GM18526 (cell line): Measurements from ENCODE around the gene SKI.

ENCODE experiments used
- POLR2A ChIP-seq: IDR thresholded peaks from 3 replicates; pipeline ENCODE4 v1.6.1; 2011; ENCODE audit not compliant: insufficient read length; ENCODE audit errors: extremely low read depth

SKI gene

GRCh38 chr1:2290595-2291510 is 62.7 kb downstream of the SKI start:
- TF ChIP-seq POLR2A, result no peak

GRCh38 chr1:2291577-2291976 is 63.5 kb downstream of the SKI start:
- no peak for TF ChIP-seq POLR2A

- no peak for TF ChIP-seq POLR2A
Measured at GRCh38 chr1:2292725-2293450, 64.8 kb downstream of the SKI start.

- no peak for TF ChIP-seq POLR2A
Measured at GRCh38 chr1:2294033-2294724, 66.1 kb downstream of the SKI start.

DNA sequence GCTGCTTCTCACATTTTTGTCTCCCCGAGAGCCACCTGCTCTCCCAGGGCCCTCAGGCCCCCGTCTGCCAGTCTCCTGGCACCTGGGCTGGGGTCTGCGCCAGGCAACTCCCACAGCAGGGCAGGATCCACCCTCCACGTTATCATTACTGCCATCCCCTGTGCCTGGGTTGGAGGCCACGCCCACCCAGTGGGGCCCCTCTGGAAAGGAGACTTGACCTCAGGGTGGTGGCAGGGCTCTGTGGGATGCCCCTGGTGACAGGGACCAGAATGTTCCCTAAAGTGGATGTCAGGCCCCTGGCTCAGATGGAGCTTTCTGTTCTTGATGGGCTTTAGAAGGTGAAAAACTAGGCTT is 66.6 kb downstream of the SKI start:
- no peak for TF ChIP-seq POLR2A

DNA sequence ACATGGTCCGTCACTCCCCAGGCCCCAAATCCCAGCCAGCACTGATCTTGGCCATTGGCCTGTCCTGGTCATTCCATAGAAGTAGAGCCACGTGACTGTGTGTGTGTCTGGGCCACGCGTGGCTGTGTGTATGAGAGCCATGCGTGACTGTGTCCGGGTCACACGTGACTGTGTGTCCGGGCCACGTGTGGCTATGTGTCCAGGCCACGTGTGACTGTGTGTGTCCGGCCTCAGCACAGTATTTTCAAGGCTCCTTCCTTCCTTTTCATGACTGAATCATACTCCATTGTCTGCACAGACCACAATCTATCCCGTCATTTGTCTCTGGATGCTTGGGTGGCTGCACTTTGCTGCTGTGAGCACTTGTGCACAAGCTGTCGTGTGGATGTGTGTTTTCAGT is 67.4 kb downstream of the SKI start:
- no peak for TF ChIP-seq POLR2A

- no peak for TF ChIP-seq POLR2A
Measured at GRCh38 chr1:2296614-2297013, 68.5 kb downstream of the SKI start.

DNA sequence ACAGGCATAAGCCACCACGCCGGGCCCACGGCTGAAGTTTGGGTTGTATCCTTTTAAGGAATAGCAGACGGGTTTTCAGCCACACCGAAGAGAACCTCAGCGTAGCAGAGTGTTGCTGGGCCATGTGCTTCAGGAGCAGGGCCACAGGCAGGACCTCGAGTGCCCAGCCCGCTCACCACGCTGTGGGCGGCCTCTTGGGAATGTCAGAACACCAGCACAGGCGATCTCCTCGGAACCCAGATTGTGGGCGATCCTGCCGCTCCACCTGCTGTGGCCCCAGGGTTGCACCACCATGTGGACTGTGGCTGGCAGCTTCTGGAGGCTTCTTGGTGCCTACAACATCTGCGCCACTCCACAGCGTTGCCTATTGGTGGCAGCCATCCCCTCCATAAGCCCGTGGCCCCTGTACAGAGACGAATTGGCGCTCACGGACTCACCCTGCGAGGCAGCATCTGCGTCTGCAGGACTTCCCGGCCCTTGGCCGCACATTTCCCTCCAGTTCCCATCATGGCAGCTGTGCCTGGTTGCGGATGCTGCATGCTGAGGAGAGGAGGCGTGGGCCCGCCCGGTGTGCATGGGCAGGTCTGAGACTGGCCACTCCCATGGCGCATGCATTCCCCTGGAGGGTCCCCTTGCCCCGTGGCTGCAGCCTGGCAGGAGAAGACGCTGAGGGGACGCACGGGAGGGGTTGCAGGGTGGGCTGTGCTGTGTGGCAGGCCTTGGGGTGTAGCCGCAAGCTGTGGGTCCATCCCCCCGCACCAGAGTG is 69.3 kb downstream of the SKI start:
- TF ChIP-seq POLR2A, result no peak

GRCh38 chr1:2298685-2299084 is 70.6 kb downstream of the SKI start:
- TF ChIP-seq POLR2A, result no peak

DNA sequence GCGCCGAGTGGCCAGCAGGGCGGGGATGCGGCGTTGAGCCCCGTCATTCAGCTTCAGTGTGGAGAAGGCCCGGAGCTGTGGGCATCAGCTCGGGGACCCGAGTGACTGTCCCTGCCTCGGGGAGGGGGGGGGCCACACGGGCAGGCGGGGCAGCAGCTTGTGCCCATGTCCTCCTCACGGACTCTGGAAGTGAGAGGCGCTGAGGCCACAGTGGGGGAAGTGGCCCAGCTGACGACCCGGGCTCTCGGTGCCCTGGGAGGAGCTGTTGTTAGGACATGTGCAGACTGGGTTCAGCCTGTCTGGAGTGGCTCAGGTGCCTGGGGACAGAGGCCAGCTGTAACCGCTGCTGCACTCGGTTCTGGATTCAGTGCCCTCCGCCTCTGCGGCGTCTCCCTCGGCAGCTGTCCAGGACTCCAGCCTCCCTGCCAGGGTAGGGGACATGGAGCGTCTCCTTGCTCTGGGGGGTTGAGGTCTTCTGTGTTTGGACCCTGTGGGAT is 71.1 kb downstream of the SKI start:
- TF ChIP-seq POLR2A, result no peak

GRCh38 chr1:2300004-2300771 is 72.1 kb downstream of the SKI start:
- TF ChIP-seq POLR2A, result peak; percentile 53

GRCh38 chr1:2300851-2301606 is 72.9 kb downstream of the SKI start:
- TF ChIP-seq POLR2A, result peak; percentile 67

- TF ChIP-seq POLR2A, result no peak
Measured at GRCh38 chr1:2301607-2302291, 73.6 kb downstream of the SKI start.
